Caco-2 (cell line): ENCODE data around the gene NOTUM. TPM values are rescaled to one million over a fixed set of nuclear protein-coding genes. Genes with fewer than 3 reads are reported as not detected.

ENCODE experiments used
- BruUV-seq: library from RNA; stranded (reverse); fragments of 400-500 nt; replicated peaks from 2 replicates; lab custom pipeline; 2021; lab: Mats Ljungman, UMichigan
- CTCF ChIA-PET: fragments of 300-600 bp; sonication (Branson Sonifier 250); formaldehyde crosslinking; loops from one replicate; lab custom pipeline; 2022; ENCODE audit warnings: antibody characterized with exemption; lab: Charles Lee
- POLR2A ChIA-PET: fragments of 300-600 bp; sonication (Branson Sonifier 250); formaldehyde crosslinking; loops from one replicate; lab custom pipeline; 2022; ENCODE audit warnings: antibody characterized with exemption; lab: Charles Lee
- DNase-seq, 2 experiments: peaks; one replicate each; pipeline versions ENCODE4 v3.0.0 to v3.0.0-alpha.2; 2020 to 2022
- H3K27me3 ChIP-seq: replicated peaks from 2 replicates; pipeline ENCODE4 v1.6.0; 2011; ENCODE audit warnings: low read length; ENCODE audit not compliant: control insufficient read depth, insufficient read depth
- H3K36me3 ChIP-seq: 2 replicates; pipeline ENCODE4 v1.5.1; 2011; ENCODE audit warnings: low read length; ENCODE audit not compliant: control insufficient read depth, insufficient read depth
- H3K4me1 ChIP-seq: fragments of 250-450 bp; sonication (Bioruptor Pico); 2 replicates; pipeline ENCODE4 v1.5.1; 2020; ENCODE audit warnings: mild to moderate bottlenecking
- H3K4me3 ChIP-seq: 2 replicates; pipeline ENCODE4 v1.5.1; 2011; ENCODE audit warnings: low read depth, mild to moderate bottlenecking, control low read depth, low read length
- H3K9me3 ChIP-seq: fragments of 250-450 bp; sonication (Bioruptor Pico); 2 replicates; pipeline ENCODE4 v1.5.1; 2020; ENCODE audit warnings: mild to moderate bottlenecking, moderate library complexity
- H3K27ac Mint-ChIP-seq: one replicate; pipeline ENCODE4 v1.8.0; 2022; ENCODE audit warnings: mixed read lengths; ENCODE audit not compliant: unreplicated experiment
- H3K27me3 Mint-ChIP-seq: one replicate; pipeline ENCODE4 v1.8.0; 2022; ENCODE audit warnings: mixed read lengths; ENCODE audit not compliant: insufficient read depth, unreplicated experiment
- H3K36me3 Mint-ChIP-seq: one replicate; pipeline ENCODE4 v1.8.0; 2022; ENCODE audit warnings: mild to moderate bottlenecking, mixed read lengths; ENCODE audit not compliant: insufficient read depth, unreplicated experiment
- H3K4me1 Mint-ChIP-seq: one replicate; pipeline ENCODE4 v1.8.0; 2022; ENCODE audit warnings: low read depth, mixed read lengths; ENCODE audit not compliant: unreplicated experiment
- H3K4me3 Mint-ChIP-seq: one replicate; pipeline ENCODE4 v1.8.0; 2022; ENCODE audit warnings: mild to moderate bottlenecking, moderate library complexity, mixed read lengths; ENCODE audit not compliant: unreplicated experiment
- H3K9me3 Mint-ChIP-seq: one replicate; pipeline ENCODE4 v1.8.0; 2022; ENCODE audit warnings: mixed read lengths; ENCODE audit not compliant: unreplicated experiment
- intact Hi-C: fragments of 100-400 bp; cut with micrococcal nuclease; formaldehyde crosslinking; loops from one replicate; pipeline ENCODE4 v1.10.0; 2022; ENCODE audit not compliant: unreplicated experiment
- total RNA-seq: library from RNA; stranded (reverse); gene quantifications from 2 replicates; pipeline ENCODE4 v1.2.3, GENCODE V29; 2022
- TF ChIP-seq, protein P1 (sequence below), 2 experiments: fragments of 200-600 bp in 1 of 2; IDR thresholded peaks; 1 replicate in 1 of 2; 2 replicates in 1 of 2; pipeline versions ENCODE4 v1.5.1 to v1.8.0; 2011 to 2022; ENCODE audit warnings: antibody characterized with exemption in 1 of 2, control low read depth in 1 of 2, inconsistent platforms in 1 of 2, low read depth in 1 of 2, low read length in 1 of 2, mild to moderate bottlenecking in 1 of 2, moderate library complexity in 1 of 2; ENCODE audit not compliant: insufficient read depth in 1 of 2, severe bottlenecking in 1 of 2, unreplicated experiment in 1 of 2

Gene NOTUM
- total RNA-seq, 1 experiment from 2014 or later = 11.1 TPM

GRCh38 chr17:81980707-81981343 lies 19.8 kb upstream of the NOTUM start:
- H3K36me3 Mint-ChIP-seq = peaks cover 73% of the 10 kb centered on the region
- no peak for DNase-seq
- peaks cover 8% of the 10 kb centered on the region; the same call in 1 of the 2 replicates for H3K4me1 ChIP-seq
- peaks cover 5% of the 10 kb centered on the region for H3K4me1 Mint-ChIP-seq
- intact Hi-C loops = no loop called here
- TF ChIP-seq, protein P1, sequence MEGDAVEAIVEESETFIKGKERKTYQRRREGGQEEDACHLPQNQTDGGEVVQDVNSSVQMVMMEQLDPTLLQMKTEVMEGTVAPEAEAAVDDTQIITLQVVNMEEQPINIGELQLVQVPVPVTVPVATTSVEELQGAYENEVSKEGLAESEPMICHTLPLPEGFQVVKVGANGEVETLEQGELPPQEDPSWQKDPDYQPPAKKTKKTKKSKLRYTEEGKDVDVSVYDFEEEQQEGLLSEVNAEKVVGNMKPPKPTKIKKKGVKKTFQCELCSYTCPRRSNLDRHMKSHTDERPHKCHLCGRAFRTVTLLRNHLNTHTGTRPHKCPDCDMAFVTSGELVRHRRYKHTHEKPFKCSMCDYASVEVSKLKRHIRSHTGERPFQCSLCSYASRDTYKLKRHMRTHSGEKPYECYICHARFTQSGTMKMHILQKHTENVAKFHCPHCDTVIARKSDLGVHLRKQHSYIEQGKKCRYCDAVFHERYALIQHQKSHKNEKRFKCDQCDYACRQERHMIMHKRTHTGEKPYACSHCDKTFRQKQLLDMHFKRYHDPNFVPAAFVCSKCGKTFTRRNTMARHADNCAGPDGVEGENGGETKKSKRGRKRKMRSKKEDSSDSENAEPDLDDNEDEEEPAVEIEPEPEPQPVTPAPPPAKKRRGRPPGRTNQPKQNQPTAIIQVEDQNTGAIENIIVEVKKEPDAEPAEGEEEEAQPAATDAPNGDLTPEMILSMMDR (IDR thresholded peaks at IDR 0.05; ENCODE audit: insufficient read depth in 1 of 2, low read depth in 1 of 2, low read length in 1 of 2, severe bottlenecking in 1 of 2, unreplicated experiment in 1 of 2) = no peak
- peaks cover 3% of the 10 kb centered on the region for H3K36me3 ChIP-seq
- H3K4me3 Mint-ChIP-seq = peak overlapping the region; percentile 98
- no peak overlapping the region for H3K4me3 ChIP-seq
- no peaks in the 10 kb centered on the region for H3K27me3 ChIP-seq
- ChIA-PET POLR2A (no interaction called here), CTCF (no interaction called here)
- no peaks in the 10 kb centered on the region for H3K9me3 Mint-ChIP-seq
- no peak overlapping the region for H3K27ac Mint-ChIP-seq
- H3K27me3 Mint-ChIP-seq = no peaks in the 10 kb centered on the region
- no peaks in the 10 kb centered on the region for H3K9me3 ChIP-seq
- no TSS peak for BruUV-seq

DNA sequence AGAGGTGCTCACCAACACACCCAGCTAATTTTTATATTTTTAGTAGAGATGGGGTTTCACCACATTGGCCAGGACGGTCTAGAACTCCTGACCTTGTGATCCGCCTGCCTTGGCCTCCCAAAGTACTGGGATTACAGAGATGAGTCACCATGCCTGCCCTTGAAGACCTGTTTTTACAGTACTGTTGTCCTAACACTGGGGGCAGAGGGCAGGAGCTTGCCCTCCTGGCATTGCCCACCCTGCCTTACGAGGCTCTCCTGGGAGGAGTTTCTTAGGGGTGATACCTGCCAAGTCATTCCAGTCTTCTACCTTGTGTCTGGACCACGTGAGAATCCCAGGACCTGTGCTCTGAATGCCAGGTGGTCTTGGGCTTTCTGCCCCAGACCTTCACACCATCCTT lies 19.1 kb upstream of the NOTUM start:
- Histone ChIP-seq H3K4me1 (peaks cover 8% of the 10 kb centered on the region; the same call in 1 of the 2 replicates), H3K27me3 (no peaks in the 10 kb centered on the region), H3K36me3 (peaks cover 3% of the 10 kb centered on the region; the same call in 1 of the 2 replicates), H3K4me3 (no peak overlapping the region), H3K9me3 (no peaks in the 10 kb centered on the region)
- Mint-ChIP-seq H3K4me1 (peaks cover 5% of the 10 kb centered on the region), H3K36me3 (peaks cover 66% of the 10 kb centered on the region), H3K9me3 (no peaks in the 10 kb centered on the region), H3K4me3 (peak overlapping the region; percentile 98), H3K27ac (peak overlapping the region; percentile 29), H3K27me3 (no peaks in the 10 kb centered on the region)
- DNase-seq = no peak
- POLR2A ChIA-PET = no interaction called here
- intact Hi-C loops = no loop called here
- no TSS peak for BruUV-seq
- TF ChIP-seq, protein P1 (IDR thresholded peaks at IDR 0.05; ENCODE audit: insufficient read depth in 1 of 2, low read depth in 1 of 2, low read length in 1 of 2, severe bottlenecking in 1 of 2, unreplicated experiment in 1 of 2) = no peak
- CTCF ChIA-PET = no interaction called here

- Mint-ChIP-seq H3K9me3 (no peaks in the 10 kb centered on the region), H3K27ac (peak overlapping the region; percentile 97), H3K4me1 (peaks cover 5% of the 10 kb centered on the region), H3K4me3 (peak overlapping the region; percentile 98), H3K36me3 (peaks cover 52% of the 10 kb centered on the region), H3K27me3 (no peaks in the 10 kb centered on the region)
- no TSS peak for BruUV-seq
- Histone ChIP-seq H3K36me3 (no peaks in the 10 kb centered on the region), H3K4me3 (peak overlapping the region; percentile 79), H3K4me1 (peaks cover 8% of the 10 kb centered on the region; the same call in 1 of the 2 replicates), H3K9me3 (peaks cover 2% of the 10 kb centered on the region; the same call in 1 of the 2 replicates), H3K27me3 (no peaks in the 10 kb centered on the region)
- TF ChIP-seq, protein P1 (IDR thresholded peaks at IDR 0.05; ENCODE audit: insufficient read depth in 1 of 2, low read depth in 1 of 2, low read length in 1 of 2, severe bottlenecking in 1 of 2, unreplicated experiment in 1 of 2) = no peak
- POLR2A ChIA-PET = no interaction called here
- DNase-seq = no peak
- CTCF ChIA-PET = no interaction called here
- intact Hi-C loops = no loop called here
Observed at GRCh38 chr17:81978524-81979298, 17.7 kb upstream of the NOTUM start.
